ENCODE measurements around the gene NENF. TPM values are rescaled to one million over a fixed set of nuclear protein-coding genes. Genes with fewer than 3 reads are reported as not detected.
"Not testable (repeated sequence)": the region's sequence is repeated elsewhere in the genome, so short reads cannot be mapped to it uniquely, and the experiment has no call there.

NENF gene
- total RNA-seq, 1 donor from 2014 or later = 35.8 TPM

DNA sequence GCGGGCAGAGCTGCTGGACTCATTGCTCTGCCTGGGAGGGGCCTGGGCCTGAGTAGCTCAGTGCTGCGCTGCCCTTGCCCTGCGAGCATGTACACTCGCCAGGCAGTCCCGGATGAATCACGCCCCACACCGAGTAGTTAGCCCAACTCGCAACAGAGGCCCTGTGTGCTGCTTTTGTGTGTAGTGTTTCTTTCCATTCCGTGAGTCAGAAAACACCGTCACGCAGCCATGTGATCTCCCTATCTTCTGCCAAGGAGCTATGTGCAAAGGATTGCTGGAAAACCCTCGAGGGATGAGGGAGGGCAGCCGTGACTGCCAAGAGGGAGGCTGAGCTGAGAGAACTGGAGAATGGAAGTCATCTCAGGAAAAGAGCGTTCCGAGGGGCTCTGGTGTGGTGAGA is 37.3 kb downstream of the NENF start:
- no peaks in the 10 kb centered on the region for H3K36me3 ChIP-seq (ENCODE audit: control insufficient read depth, insufficient read depth, low read length)
- TF ChIP-seq, protein P1, sequence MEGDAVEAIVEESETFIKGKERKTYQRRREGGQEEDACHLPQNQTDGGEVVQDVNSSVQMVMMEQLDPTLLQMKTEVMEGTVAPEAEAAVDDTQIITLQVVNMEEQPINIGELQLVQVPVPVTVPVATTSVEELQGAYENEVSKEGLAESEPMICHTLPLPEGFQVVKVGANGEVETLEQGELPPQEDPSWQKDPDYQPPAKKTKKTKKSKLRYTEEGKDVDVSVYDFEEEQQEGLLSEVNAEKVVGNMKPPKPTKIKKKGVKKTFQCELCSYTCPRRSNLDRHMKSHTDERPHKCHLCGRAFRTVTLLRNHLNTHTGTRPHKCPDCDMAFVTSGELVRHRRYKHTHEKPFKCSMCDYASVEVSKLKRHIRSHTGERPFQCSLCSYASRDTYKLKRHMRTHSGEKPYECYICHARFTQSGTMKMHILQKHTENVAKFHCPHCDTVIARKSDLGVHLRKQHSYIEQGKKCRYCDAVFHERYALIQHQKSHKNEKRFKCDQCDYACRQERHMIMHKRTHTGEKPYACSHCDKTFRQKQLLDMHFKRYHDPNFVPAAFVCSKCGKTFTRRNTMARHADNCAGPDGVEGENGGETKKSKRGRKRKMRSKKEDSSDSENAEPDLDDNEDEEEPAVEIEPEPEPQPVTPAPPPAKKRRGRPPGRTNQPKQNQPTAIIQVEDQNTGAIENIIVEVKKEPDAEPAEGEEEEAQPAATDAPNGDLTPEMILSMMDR (IDR thresholded peaks at IDR 0.05; ENCODE audit: insufficient read depth, low read length, poor library complexity, severe bottlenecking) = no peak
- H3K4me3 ChIP-seq (ENCODE audit: low read depth, low read length) = no peak overlapping the region
- H3K27me3 ChIP-seq (ENCODE audit: control insufficient read depth, insufficient read depth, low read length) = no peaks in the 10 kb centered on the region
- DNase-seq (ENCODE audit: low read depth) = peak; percentile 59

DNA sequence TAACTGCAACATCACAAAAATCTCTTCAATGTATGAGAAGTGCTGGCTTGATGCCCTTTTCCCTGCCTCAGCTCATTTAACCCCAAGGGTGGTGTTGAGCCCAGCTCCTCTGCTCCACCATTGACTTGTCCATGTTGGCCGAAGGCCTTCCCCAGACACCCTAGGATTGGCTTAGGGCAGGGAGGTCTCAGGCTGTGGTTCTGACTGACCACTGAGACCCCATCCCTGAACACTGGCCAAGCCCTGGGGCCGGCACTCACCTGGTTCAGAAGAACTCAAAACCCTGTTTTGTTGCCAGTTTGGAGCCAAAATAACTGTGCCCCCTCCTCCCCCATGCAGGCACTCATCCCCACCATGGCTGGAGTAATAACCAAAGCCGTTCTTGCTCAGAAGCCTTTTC is 38.6 kb downstream of the NENF start:
- Histone ChIP-seq H3K4me3 (ENCODE audit: low read depth, low read length) (no peak overlapping the region), H3K36me3 (ENCODE audit: control insufficient read depth, insufficient read depth, low read length) (no peaks in the 10 kb centered on the region), H3K27me3 (ENCODE audit: control insufficient read depth, insufficient read depth, low read length) (no peaks in the 10 kb centered on the region)
- TF ChIP-seq, protein P1 (IDR thresholded peaks at IDR 0.05; ENCODE audit: insufficient read depth, low read length, poor library complexity, severe bottlenecking) = no peak
- no peak for DNase-seq (ENCODE audit: low read depth)

DNA sequence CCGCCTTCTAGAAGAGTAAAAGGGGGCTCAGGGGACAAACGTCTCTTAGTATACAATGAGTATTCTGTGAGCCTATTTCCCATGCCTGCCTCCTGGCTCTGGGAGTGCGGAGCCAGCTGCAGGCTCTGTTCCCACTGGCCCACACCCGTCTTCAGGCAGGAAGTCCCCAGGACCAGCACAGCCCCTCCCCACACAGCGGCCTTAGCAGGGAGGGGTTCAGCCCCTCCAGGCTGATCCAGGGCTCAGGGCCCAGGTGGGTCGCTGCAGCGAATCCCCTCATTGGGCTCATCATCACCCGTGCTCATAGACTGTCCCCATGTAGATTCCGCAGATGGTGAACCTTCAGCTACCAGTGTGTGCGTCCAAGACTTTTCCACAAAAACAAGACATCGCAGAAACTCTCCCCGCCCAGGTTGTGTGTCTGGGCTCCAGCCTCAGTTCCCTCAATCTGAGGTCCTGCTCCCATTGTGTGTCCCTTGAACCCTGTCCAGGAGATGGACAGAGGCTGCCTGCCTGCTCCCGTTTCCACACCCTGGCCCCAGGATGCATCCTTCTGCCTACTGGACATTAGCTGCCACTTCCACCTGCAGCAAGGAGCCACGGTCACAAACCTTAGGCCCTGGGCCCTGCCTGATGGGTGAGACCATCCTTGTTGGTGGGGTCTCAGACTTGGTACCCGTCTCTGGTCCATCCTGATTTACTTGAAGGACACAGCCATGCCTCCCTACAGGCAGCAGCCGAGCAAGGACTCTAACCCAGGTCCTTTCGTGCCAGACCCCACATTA is 39.4 kb downstream of the NENF start:
- Histone ChIP-seq H3K4me3 (ENCODE audit: low read depth, low read length) (no peak overlapping the region), H3K27me3 (ENCODE audit: control insufficient read depth, insufficient read depth, low read length) (no peaks in the 10 kb centered on the region), H3K36me3 (ENCODE audit: control insufficient read depth, insufficient read depth, low read length) (no peaks in the 10 kb centered on the region)
- DNase-seq (ENCODE audit: low read depth) = no peak
- TF ChIP-seq, protein P1 (IDR thresholded peaks at IDR 0.05; ENCODE audit: insufficient read depth, low read length, poor library complexity, severe bottlenecking) = no peak

DNA sequence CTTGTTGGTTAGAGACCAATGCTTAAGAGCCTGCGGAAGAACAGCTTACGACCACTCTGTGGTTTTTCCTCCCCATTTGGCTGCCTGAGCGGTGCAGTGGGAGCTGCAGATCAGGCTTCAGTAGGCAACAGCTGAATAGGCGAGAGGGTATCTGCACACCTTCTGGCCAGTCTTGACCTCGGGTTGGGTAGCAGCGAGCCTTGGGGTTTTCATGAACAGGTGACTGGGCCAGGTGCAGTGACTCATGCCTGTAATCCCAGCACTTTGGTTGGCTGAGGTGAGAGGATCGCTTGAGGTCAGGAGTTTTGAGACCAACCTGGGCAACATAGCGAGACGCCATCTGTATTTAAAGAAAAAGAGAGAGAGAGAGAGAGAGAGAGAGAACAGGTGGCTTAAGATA is 41.0 kb downstream of the NENF start:
- TF ChIP-seq, protein P1 (IDR thresholded peaks at IDR 0.05; ENCODE audit: insufficient read depth, low read length, poor library complexity, severe bottlenecking) = no peak
- H3K4me3 ChIP-seq (ENCODE audit: low read depth, low read length) = no peak overlapping the region
- DNase-seq (ENCODE audit: low read depth) = no peak
- H3K27me3 ChIP-seq (ENCODE audit: control insufficient read depth, insufficient read depth, low read length) = no peaks in the 10 kb centered on the region
- no peaks in the 10 kb centered on the region for H3K36me3 ChIP-seq (ENCODE audit: control insufficient read depth, insufficient read depth, low read length)

DNA sequence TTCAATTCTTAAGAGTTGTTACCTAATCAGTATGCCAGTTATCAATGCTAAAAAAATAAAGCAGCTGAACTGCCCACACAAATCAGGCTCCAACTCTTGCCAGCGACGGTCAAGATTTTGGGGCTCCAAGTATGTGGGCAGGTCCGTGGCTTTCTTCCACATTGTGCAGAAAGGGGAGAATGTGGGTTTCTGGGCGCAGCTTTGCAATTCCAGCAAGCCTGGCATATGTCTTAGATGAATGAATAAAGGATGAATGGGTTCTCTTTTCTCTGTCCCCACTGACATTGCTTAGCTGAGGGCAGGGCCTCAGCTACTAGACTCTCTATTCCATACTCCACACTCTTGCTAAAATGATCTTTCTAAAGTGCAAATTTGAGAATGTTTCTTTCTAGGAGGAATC is 42.4 kb downstream of the NENF start:
- no peaks in the 10 kb centered on the region for H3K36me3 ChIP-seq (ENCODE audit: control insufficient read depth, insufficient read depth, low read length)
- TF ChIP-seq, protein P1 (IDR thresholded peaks at IDR 0.05; ENCODE audit: insufficient read depth, low read length, poor library complexity, severe bottlenecking) = no peak
- H3K27me3 ChIP-seq (ENCODE audit: control insufficient read depth, insufficient read depth, low read length) = no peaks in the 10 kb centered on the region
- DNase-seq (ENCODE audit: low read depth) = no peak
- no peak overlapping the region for H3K4me3 ChIP-seq (ENCODE audit: low read depth, low read length)

DNA sequence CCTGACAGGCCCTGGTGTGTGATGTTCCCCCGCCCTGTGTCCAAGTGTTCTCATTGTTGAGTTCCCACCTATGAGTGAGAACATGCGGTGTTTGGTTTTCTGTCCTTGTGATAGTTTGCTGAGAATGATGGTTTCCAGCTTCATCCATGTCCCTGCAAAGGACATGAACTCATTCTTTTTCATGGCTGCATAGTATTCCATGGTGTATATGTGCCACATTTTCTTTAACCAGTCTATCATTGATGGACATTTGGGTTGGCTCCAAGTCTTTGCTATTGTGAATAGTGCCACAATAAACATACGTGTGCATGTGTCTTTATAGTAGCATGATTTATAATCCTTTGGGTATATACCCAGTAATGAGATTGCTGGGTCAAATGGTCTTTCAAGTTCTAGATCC is 43.1 kb downstream of the NENF start:
- not testable (repeated sequence) for DNase-seq (ENCODE audit: low read depth); H3K36me3 ChIP-seq (ENCODE audit: control insufficient read depth, insufficient read depth, low read length)

More for the DNA sequence above, 43.1 kb downstream of the NENF start:
- H3K4me3 ChIP-seq (ENCODE audit: low read depth, low read length); H3K27me3 ChIP-seq (ENCODE audit: control insufficient read depth, insufficient read depth, low read length): not testable (repeated sequence)

All from kidney epithelial cell (primary cell).